ENCODE data around the gene ALPI. TPM values are rescaled to one million over a fixed set of nuclear protein-coding genes. Genes with fewer than 3 reads are reported as not detected.

Gene ALPI
- total RNA-seq, 1 donor = not detected

DNA sequence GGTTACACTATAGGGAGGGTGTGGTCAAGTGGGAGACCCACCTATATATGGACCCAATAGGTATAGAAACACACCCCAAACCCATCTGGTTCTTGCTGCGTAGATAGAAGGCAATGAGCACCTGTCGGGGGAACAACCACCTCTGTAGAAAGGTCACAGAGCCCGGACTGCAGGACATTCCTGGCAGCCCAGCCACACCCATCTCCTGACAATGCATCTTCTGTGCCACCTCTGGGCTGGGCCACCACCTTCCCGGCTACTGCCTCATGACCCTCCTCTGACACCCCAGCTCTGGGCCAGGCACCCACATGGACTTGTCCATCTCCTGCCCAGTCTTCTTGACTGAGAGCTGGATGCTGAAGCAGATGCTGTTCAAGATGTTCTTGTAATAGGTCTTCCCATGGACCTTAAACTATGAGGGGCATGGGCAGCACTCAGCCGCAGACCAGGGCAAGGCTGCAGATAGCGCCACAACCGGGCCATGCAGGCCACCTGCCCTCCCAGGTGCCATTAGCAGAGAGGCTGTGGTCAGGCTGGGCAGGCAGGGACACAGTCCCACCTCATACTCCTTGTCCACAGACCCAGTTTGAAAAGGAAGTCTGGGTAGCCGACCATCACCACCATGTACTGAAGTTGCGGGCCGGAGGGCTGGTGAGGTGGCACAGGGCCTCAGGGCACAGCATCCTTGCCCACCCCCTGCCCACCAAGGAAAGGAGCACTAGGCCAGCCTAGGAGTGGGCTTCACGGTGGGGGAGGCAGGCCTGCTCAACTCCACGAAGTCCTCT, 40.0 kb upstream of the ALPI start:
- Histone ChIP-seq H3K4me3 (ENCODE audit: insufficient read depth, low read length) (no peak overlapping the region), H3K4me2 (ENCODE audit: insufficient read depth, low read length) (no peak overlapping the region), H3K4me1 (ENCODE audit: insufficient read depth, low read length) (no peaks in the 10 kb centered on the region), H3K79me2 (ENCODE audit: insufficient read depth, low read length) (no peaks in the 10 kb centered on the region), H3K27me3 (ENCODE audit: insufficient read depth, low read length) (peaks cover 49% of the 10 kb centered on the region), H4K20me1 (ENCODE audit: insufficient read depth, low read length) (no peaks in the 10 kb centered on the region), H3K27ac (ENCODE audit: low read depth, low read length) (no peak overlapping the region), H3K9me3 (ENCODE audit: low read depth, low read length) (no peaks in the 10 kb centered on the region), H2AFZ (ENCODE audit: low read length) (no peak overlapping the region), H3K36me3 (ENCODE audit: insufficient read depth, low read length) (no peaks in the 10 kb centered on the region)
- peak; percentile 83 for DNase-seq (ENCODE audit: insufficient read length, low spot score, missing footprints)
- TF ChIP-seq, protein P1, sequence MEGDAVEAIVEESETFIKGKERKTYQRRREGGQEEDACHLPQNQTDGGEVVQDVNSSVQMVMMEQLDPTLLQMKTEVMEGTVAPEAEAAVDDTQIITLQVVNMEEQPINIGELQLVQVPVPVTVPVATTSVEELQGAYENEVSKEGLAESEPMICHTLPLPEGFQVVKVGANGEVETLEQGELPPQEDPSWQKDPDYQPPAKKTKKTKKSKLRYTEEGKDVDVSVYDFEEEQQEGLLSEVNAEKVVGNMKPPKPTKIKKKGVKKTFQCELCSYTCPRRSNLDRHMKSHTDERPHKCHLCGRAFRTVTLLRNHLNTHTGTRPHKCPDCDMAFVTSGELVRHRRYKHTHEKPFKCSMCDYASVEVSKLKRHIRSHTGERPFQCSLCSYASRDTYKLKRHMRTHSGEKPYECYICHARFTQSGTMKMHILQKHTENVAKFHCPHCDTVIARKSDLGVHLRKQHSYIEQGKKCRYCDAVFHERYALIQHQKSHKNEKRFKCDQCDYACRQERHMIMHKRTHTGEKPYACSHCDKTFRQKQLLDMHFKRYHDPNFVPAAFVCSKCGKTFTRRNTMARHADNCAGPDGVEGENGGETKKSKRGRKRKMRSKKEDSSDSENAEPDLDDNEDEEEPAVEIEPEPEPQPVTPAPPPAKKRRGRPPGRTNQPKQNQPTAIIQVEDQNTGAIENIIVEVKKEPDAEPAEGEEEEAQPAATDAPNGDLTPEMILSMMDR (IDR thresholded peaks at IDR 0.05; ENCODE audit: extremely low read depth, low read depth, low read length) = no peak

DNA sequence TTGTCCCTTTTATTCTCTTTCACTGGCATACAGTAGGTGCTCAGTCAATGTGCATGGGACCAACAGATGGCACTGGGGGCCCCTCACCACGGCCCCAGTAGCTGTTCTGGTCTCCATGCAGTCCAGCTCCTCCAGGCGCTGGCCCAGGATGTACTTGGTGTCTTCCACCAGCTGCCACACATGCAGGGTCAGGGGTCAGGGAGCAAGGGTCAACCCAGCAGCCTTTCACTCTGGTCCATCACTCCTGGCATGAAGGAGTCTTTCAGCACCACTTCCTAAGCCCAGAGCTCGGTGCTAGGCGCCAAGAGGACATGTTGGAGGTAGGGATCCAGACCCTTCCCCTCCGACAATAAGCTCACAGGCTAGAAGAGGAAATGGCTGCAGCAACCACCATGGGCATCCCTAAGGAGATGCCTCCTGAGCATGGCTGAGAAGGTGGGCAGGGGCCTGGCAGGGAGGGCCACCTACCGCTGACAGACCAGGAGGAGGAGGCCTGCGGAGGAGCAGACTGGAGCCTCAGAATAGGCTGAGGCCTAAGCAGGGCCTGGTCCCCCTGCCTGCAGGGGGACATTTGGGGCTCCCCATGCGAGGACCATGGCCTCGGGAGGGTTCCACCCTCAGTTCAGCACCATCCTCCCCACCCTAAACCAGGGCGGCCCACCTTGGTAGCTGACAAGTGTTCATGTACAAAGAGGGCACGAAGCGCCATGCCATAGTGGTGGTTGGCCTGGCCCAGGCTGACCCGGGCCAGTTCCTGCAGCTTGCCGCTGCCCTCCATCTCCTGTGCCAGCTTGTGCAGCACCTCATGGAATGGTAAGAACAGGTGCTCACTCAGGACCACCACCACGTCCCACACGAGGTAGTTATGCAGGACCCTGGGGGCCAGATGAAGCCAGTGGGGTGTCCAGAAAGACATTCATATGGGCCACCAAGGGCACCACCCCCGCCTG, 39.2 kb upstream of the ALPI start:
- DNase-seq (ENCODE audit: insufficient read length, low spot score, missing footprints) = peak; percentile 69
- Histone ChIP-seq H3K27ac (ENCODE audit: low read depth, low read length) (no peak overlapping the region), H3K27me3 (ENCODE audit: insufficient read depth, low read length) (peaks cover 55% of the 10 kb centered on the region), H3K9me3 (ENCODE audit: low read depth, low read length) (no peaks in the 10 kb centered on the region), H2AFZ (ENCODE audit: low read length) (no peak overlapping the region), H3K4me3 (ENCODE audit: insufficient read depth, low read length) (no peak overlapping the region), H3K36me3 (ENCODE audit: insufficient read depth, low read length) (no peaks in the 10 kb centered on the region), H3K79me2 (ENCODE audit: insufficient read depth, low read length) (no peaks in the 10 kb centered on the region), H4K20me1 (ENCODE audit: insufficient read depth, low read length) (no peaks in the 10 kb centered on the region), H3K4me1 (ENCODE audit: insufficient read depth, low read length) (no peaks in the 10 kb centered on the region), H3K4me2 (ENCODE audit: insufficient read depth, low read length) (no peak overlapping the region)
- TF ChIP-seq, protein P1 (IDR thresholded peaks at IDR 0.05; ENCODE audit: extremely low read depth, low read depth, low read length) = no peak

GRCh38 chr2:232417489-232417888, 38.5 kb upstream of the ALPI start:
- Histone ChIP-seq H3K27ac (ENCODE audit: low read depth, low read length) (no peak overlapping the region), H3K9me3 (ENCODE audit: low read depth, low read length) (no peaks in the 10 kb centered on the region), H3K4me1 (ENCODE audit: insufficient read depth, low read length) (no peaks in the 10 kb centered on the region), H4K20me1 (ENCODE audit: insufficient read depth, low read length) (no peaks in the 10 kb centered on the region), H3K79me2 (ENCODE audit: insufficient read depth, low read length) (no peaks in the 10 kb centered on the region), H3K4me2 (ENCODE audit: insufficient read depth, low read length) (no peak overlapping the region), H3K36me3 (ENCODE audit: insufficient read depth, low read length) (no peaks in the 10 kb centered on the region), H2AFZ (ENCODE audit: low read length) (no peak overlapping the region), H3K4me3 (ENCODE audit: insufficient read depth, low read length) (no peak overlapping the region), H3K27me3 (ENCODE audit: insufficient read depth, low read length) (peaks cover 61% of the 10 kb centered on the region)
- TF ChIP-seq, protein P1 (IDR thresholded peaks at IDR 0.05; ENCODE audit: extremely low read depth, low read depth, low read length) = no peak
- DNase-seq (ENCODE audit: insufficient read length, low spot score, missing footprints) = peak; percentile 35

DNA sequence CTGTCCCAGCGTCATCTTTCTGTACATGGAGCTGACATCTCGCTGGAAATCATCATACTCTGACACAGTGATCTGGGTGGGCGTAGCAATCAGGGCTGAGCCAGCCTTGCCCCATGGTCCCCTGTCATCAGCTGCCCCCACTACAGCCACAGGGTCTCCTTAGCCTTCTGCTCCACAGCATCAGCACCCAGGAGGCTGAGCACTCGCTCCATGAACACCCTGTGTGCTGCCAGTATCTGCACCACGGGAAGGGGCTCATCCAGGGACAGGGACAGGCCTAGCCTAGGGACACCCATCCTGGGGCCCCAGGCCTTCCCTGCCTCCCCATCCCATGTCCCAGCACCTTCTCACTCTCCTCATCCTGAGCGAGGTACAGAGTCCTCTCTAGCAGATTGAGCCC, 37.9 kb upstream of the ALPI start:
- no peaks in the 10 kb centered on the region for H3K79me2 ChIP-seq (ENCODE audit: insufficient read depth, low read length)
- DNase-seq (ENCODE audit: insufficient read length, low spot score, missing footprints) = peak; percentile 69
- H3K4me3 ChIP-seq (ENCODE audit: insufficient read depth, low read length) = no peak overlapping the region
- H3K27me3 ChIP-seq (ENCODE audit: insufficient read depth, low read length) = peaks cover 64% of the 10 kb centered on the region
- H4K20me1 ChIP-seq (ENCODE audit: insufficient read depth, low read length) = no peaks in the 10 kb centered on the region
- no peak overlapping the region for H3K4me2 ChIP-seq (ENCODE audit: insufficient read depth, low read length)
- no peak overlapping the region for H3K27ac ChIP-seq (ENCODE audit: low read depth, low read length)
- TF ChIP-seq, protein P1 (IDR thresholded peaks at IDR 0.05; ENCODE audit: extremely low read depth, low read depth, low read length) = no peak
- no peaks in the 10 kb centered on the region for H3K36me3 ChIP-seq (ENCODE audit: insufficient read depth, low read length)
- H2AFZ ChIP-seq (ENCODE audit: low read length) = no peak overlapping the region
- H3K4me1 ChIP-seq (ENCODE audit: insufficient read depth, low read length) = no peaks in the 10 kb centered on the region
- no peaks in the 10 kb centered on the region for H3K9me3 ChIP-seq (ENCODE audit: low read depth, low read length)
